Suprapubic skin (tissue), 4 donors: ENCODE results near the gene NINL. TPM values are rescaled to one million over a fixed set of nuclear protein-coding genes. Genes with fewer than 3 reads are reported as not detected.

Source experiments
- DNase-seq, 2 donors: peaks; one replicate each; pipeline ENCODE4 v3.0.0-alpha.2; 2019; ENCODE audit warnings: low spot score in 2 of 2
- H3K27ac ChIP-seq: fragments of 200-600 bp; sonication (generic); one replicate; pipeline ENCODE4 v1.5.1; 2019
- H3K27me3 ChIP-seq: fragments of 200-600 bp; sonication (generic); one replicate; pipeline ENCODE4 v1.5.1; 2019
- H3K36me3 ChIP-seq: fragments of 200-600 bp; sonication (generic); one replicate; pipeline ENCODE4 v1.5.1; 2019
- H3K4me1 ChIP-seq: fragments of 200-600 bp; sonication (generic); one replicate; pipeline ENCODE4 v1.5.1; 2019
- H3K4me3 ChIP-seq: fragments of 200-600 bp; sonication (generic); one replicate; pipeline ENCODE4 v1.5.1; 2019; ENCODE audit warnings: mild to moderate bottlenecking
- H3K9me3 ChIP-seq: fragments of 200-600 bp; sonication (generic); one replicate; pipeline ENCODE4 v1.5.1; 2019
- CTCF ChIP-seq, 2 donors: fragments of 200-600 bp in 1 of 2; fragments of 450-650 bp in 1 of 2; sonication (generic) in 1 of 2; IDR thresholded peaks; one replicate each; pipeline ENCODE4 v1.5.1; 2016 to 2019; ENCODE audit warnings: antibody characterized with exemption in 2 of 2, mild to moderate bottlenecking in 1 of 2, moderate library complexity in 1 of 2
- EP300 ChIP-seq: sonication (generic); formaldehyde crosslinking; IDR thresholded peaks from one replicate; pipeline ENCODE4 v1.6.1; 2017; ENCODE audit warnings: antibody characterized with exemption
- POLR2A ChIP-seq, 2 donors: fragments of 450-650 bp; IDR thresholded peaks; one replicate each; pipeline ENCODE4 v1.6.1; 2017; ENCODE audit warnings: antibody characterized with exemption in 2 of 2, mild to moderate bottlenecking in 2 of 2, moderate library complexity in 2 of 2
- POLR2AphosphoS5 ChIP-seq, 3 donors: sonication (generic); formaldehyde crosslinking; IDR thresholded peaks; one replicate each; pipeline ENCODE4 v1.6.1; 2017; ENCODE audit warnings: antibody characterized with exemption in 3 of 3
- WGBS: methylation state at CpG from one replicate; pipeline ENCODE4 v1.1.5; 2018; 5-methylcytosine and 5-hydroxymethylcytosine counted together
- total RNA-seq, 4 donors: library from RNA; depleted of rRNA; stranded (reverse); fragments of >200 nt; gene quantifications; one replicate each; pipeline ENCODE4 v1.1.0, GENCODE V29; 2016

The NINL gene
- total RNA-seq, 4 donors from 2014 or later: 2.0 to 6.9 (median 2.6) TPM

- Histone ChIP-seq H3K4me3 (no peak overlapping the region), H3K4me1 (no peaks in the 10 kb centered on the region), H3K27ac (no peak overlapping the region), H3K9me3 (no peaks in the 10 kb centered on the region), H3K27me3 (no peaks in the 10 kb centered on the region), H3K36me3 (peaks cover 25% of the 10 kb centered on the region)
- TF ChIP-seq POLR2AphosphoS5 (IDR thresholded peaks at IDR 0.05): no peak
- TF ChIP-seq POLR2A (IDR thresholded peaks at IDR 0.05): no peak
- TF ChIP-seq CTCF (IDR thresholded peaks at IDR 0.05): no peak
- TF ChIP-seq EP300: no peak
- 85% methylated on average over 25 of the region's 25 CpGs for WGBS
- DNase-seq: no peak
These were observed 132.1 kb downstream of the NINL start for GRCh38 chr20:25453035-25453810.

GRCh38 chr20:25452333-25452732, 133.0 kb downstream of the NINL start:
- DNase-seq: no peak
- TF ChIP-seq POLR2AphosphoS5 (IDR thresholded peaks at IDR 0.05) (no peak), EP300 (no peak), POLR2A (IDR thresholded peaks at IDR 0.05) (no peak), CTCF (IDR thresholded peaks at IDR 0.05) (no peak)
- Histone ChIP-seq H3K4me1 (no peaks in the 10 kb centered on the region), H3K27me3 (no peaks in the 10 kb centered on the region), H3K9me3 (no peaks in the 10 kb centered on the region), H3K36me3 (peaks cover 25% of the 10 kb centered on the region), H3K4me3 (no peak overlapping the region), H3K27ac (no peak overlapping the region)
- 80% methylated on average over 6 of the region's 6 CpGs for WGBS

- no peak overlapping the region for H3K4me3 ChIP-seq
- peaks cover 8% of the 10 kb centered on the region for H3K36me3 ChIP-seq
- no peak for DNase-seq
- no peaks in the 10 kb centered on the region for H3K27me3 ChIP-seq
- H3K27ac ChIP-seq: no peak overlapping the region
- H3K9me3 ChIP-seq: no peaks in the 10 kb centered on the region
- H3K4me1 ChIP-seq: no peaks in the 10 kb centered on the region
- TF ChIP-seq POLR2AphosphoS5 (IDR thresholded peaks at IDR 0.05) (no peak), POLR2A (IDR thresholded peaks at IDR 0.05) (no peak), CTCF (IDR thresholded peaks at IDR 0.05) (no peak), EP300 (no peak)
- 78% methylated on average over 6 of the region's 6 CpGs for WGBS
These were observed 137.7 kb downstream of the NINL start for GRCh38 chr20:25447671-25448070.

- Histone ChIP-seq H3K27ac (no peak overlapping the region), H3K9me3 (no peaks in the 10 kb centered on the region), H3K36me3 (peaks cover 3% of the 10 kb centered on the region), H3K4me1 (no peaks in the 10 kb centered on the region), H3K27me3 (no peaks in the 10 kb centered on the region), H3K4me3 (no peak overlapping the region)
- TF ChIP-seq POLR2AphosphoS5 (IDR thresholded peaks at IDR 0.05): no peak
- TF ChIP-seq POLR2A (IDR thresholded peaks at IDR 0.05): no peak
- no peak for TF ChIP-seq CTCF (IDR thresholded peaks at IDR 0.05)
- TF ChIP-seq EP300: no peak
- DNase-seq: no peak
- WGBS: 97% methylated on average over 4 of the region's 4 CpGs
These were observed 140.8 kb downstream of the NINL start for GRCh38 chr20:25444556-25444955.

GRCh38 chr20:25439328-25439727, 146.0 kb downstream of the NINL start:
- WGBS: 74% methylated on average over 3 of the region's 3 CpGs
- DNase-seq: no peak
- Histone ChIP-seq H3K4me1 (no peaks in the 10 kb centered on the region), H3K27ac (no peak overlapping the region), H3K27me3 (no peaks in the 10 kb centered on the region), H3K36me3 (no peaks in the 10 kb centered on the region), H3K9me3 (no peaks in the 10 kb centered on the region), H3K4me3 (no peak overlapping the region)
- TF ChIP-seq POLR2AphosphoS5 (IDR thresholded peaks at IDR 0.05) (no peak), EP300 (no peak), POLR2A (IDR thresholded peaks at IDR 0.05) (no peak), CTCF (IDR thresholded peaks at IDR 0.05) (no peak)
